Measurements from ENCODE around the gene GINS1.

DNA sequence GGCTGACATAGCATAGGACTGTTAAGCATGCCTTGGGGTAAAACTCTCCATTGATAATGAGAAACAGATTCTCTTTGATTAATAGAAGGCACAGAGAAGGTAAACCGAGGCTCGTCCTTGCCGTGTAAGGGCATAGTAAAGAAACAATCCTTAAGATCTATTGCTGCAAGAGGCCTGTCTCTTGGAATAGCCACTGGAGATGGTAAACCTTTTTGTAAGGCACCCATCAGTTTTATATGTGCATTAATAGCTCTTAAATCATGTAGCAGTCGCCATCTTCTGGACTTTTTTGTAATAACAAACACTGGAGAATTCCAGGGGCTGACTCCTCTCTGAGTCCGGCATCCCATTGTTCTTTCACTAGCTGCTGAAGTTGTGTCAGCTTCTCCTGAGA lies 8.4 kb upstream of the GINS1 start:
- TF ChIP-seq, protein P1, sequence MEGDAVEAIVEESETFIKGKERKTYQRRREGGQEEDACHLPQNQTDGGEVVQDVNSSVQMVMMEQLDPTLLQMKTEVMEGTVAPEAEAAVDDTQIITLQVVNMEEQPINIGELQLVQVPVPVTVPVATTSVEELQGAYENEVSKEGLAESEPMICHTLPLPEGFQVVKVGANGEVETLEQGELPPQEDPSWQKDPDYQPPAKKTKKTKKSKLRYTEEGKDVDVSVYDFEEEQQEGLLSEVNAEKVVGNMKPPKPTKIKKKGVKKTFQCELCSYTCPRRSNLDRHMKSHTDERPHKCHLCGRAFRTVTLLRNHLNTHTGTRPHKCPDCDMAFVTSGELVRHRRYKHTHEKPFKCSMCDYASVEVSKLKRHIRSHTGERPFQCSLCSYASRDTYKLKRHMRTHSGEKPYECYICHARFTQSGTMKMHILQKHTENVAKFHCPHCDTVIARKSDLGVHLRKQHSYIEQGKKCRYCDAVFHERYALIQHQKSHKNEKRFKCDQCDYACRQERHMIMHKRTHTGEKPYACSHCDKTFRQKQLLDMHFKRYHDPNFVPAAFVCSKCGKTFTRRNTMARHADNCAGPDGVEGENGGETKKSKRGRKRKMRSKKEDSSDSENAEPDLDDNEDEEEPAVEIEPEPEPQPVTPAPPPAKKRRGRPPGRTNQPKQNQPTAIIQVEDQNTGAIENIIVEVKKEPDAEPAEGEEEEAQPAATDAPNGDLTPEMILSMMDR (IDR thresholded peaks at IDR 0.05 in 2 of 3, conservative IDR thresholded peaks at IDR 0.05 in 1 of 3; ENCODE audit: borderline replicate concordance in 1 of 3, insufficient read depth in 1 of 3, low read depth in 2 of 3, low read length in 2 of 3): peak; percentile 49 to 88 (median 67)
- TF ChIP-seq, protein P2, sequence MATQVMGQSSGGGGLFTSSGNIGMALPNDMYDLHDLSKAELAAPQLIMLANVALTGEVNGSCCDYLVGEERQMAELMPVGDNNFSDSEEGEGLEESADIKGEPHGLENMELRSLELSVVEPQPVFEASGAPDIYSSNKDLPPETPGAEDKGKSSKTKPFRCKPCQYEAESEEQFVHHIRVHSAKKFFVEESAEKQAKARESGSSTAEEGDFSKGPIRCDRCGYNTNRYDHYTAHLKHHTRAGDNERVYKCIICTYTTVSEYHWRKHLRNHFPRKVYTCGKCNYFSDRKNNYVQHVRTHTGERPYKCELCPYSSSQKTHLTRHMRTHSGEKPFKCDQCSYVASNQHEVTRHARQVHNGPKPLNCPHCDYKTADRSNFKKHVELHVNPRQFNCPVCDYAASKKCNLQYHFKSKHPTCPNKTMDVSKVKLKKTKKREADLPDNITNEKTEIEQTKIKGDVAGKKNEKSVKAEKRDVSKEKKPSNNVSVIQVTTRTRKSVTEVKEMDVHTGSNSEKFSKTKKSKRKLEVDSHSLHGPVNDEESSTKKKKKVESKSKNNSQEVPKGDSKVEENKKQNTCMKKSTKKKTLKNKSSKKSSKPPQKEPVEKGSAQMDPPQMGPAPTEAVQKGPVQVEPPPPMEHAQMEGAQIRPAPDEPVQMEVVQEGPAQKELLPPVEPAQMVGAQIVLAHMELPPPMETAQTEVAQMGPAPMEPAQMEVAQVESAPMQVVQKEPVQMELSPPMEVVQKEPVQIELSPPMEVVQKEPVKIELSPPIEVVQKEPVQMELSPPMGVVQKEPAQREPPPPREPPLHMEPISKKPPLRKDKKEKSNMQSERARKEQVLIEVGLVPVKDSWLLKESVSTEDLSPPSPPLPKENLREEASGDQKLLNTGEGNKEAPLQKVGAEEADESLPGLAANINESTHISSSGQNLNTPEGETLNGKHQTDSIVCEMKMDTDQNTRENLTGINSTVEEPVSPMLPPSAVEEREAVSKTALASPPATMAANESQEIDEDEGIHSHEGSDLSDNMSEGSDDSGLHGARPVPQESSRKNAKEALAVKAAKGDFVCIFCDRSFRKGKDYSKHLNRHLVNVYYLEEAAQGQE (IDR thresholded peaks at IDR 0.05; ENCODE audit: low read depth): no peak
- TF ChIP-seq POLR2A (IDR thresholded peaks at IDR 0.05; ENCODE audit: borderline replicate concordance, extremely low read depth, insufficient read depth, insufficient read length) (no peak), POLR2AphosphoS5 (IDR thresholded peaks at IDR 0.05; ENCODE audit: low read depth, low read length) (no peak), ZFX (IDR thresholded peaks at IDR 0.05) (no peak), EZH2phosphoT487 (IDR thresholded peaks at IDR 0.05; ENCODE audit: borderline replicate concordance) (no peak), YY1 (IDR thresholded peaks at IDR 0.05; ENCODE audit: extremely low read depth, insufficient replicate concordance, low read depth, low read length) (no peak), CEBPB (IDR thresholded peaks at IDR 0.05; ENCODE audit: low read depth) (no peak), RAD21 (IDR thresholded peaks at IDR 0.05; ENCODE audit: low read depth) (peak; percentile 84), EZH2 (IDR thresholded peaks at IDR 0.05) (no peak), JUND (IDR thresholded peaks at IDR 0.05) (no peak)
- TF ChIP-seq, protein P3, sequence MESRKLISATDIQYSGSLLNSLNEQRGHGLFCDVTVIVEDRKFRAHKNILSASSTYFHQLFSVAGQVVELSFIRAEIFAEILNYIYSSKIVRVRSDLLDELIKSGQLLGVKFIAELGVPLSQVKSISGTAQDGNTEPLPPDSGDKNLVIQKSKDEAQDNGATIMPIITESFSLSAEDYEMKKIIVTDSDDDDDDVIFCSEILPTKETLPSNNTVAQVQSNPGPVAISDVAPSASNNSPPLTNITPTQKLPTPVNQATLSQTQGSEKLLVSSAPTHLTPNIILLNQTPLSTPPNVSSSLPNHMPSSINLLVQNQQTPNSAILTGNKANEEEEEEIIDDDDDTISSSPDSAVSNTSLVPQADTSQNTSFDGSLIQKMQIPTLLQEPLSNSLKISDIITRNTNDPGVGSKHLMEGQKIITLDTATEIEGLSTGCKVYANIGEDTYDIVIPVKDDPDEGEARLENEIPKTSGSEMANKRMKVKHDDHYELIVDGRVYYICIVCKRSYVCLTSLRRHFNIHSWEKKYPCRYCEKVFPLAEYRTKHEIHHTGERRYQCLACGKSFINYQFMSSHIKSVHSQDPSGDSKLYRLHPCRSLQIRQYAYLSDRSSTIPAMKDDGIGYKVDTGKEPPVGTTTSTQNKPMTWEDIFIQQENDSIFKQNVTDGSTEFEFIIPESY (IDR thresholded peaks at IDR 0.05; ENCODE audit: extremely low read depth, insufficient replicate concordance, low read length): no peak
- TF ChIP-seq, protein P4, sequence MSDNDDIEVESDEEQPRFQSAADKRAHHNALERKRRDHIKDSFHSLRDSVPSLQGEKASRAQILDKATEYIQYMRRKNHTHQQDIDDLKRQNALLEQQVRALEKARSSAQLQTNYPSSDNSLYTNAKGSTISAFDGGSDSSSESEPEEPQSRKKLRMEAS (IDR thresholded peaks at IDR 0.05): no peak

Measured in HCT116 (cell line).